ENCODE data around the gene SLC6A11. TPM values are rescaled to one million over a fixed set of nuclear protein-coding genes. Genes with fewer than 3 reads are reported as not detected.
A peak's percentile ranks its signal among the peaks of the same experiment; 100 is the strongest.

Gene SLC6A11
- total and polyA plus RNA-seq, 5 experiments from 2014 or later: not detected

DNA sequence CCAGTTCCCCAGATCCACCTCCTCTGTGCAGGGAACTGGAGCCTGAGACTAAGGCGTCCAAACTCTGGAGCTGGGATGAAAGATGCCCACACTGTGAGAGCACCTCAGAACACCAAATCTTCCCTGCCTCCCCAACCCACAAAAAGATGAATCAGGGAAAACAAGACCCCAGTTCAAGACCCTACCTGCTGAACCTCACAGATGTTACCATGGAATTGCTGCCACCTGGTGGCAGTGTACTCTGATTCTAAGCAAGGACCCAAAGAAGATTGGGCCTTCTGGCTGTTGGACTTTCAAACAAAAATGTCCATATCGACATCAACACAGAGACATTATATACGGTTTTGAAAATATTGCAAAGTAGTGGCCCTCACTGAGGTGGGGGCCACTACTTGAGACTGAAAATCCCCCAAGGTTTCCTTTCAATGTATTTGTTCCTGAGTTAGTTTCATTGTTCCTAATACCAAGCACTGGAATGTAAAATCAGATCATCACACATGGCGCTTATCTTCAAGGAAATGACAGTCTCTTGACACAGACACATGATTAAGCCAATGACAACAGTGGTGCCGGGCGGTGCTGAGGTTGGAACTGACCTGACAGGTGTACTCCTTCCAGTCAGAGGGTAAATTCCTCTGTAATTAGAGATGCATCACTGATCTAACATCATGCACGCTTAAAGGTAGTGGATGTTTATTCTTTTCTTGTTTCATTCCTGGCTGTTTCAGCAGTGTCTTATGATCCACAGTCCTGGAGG, 67.6 kb downstream of the SLC6A11 start:
- Mint-ChIP-seq H3K27ac (no peak overlapping the region), H3K4me1 (no peaks in the 10 kb centered on the region), H3K27me3 (peaks cover 7 to 34% (median 10%) of the 10 kb centered on the region in 5 donors), H3K36me3 (no peaks in the 10 kb centered on the region), H3K9me3 (peaks cover 0 to 5% (median 0%) of the 10 kb centered on the region in 9 donors), H3K4me3 (no peak overlapping the region)
- ATAC-seq (no peak), DNase-seq (no peak)
- POLR2A ChIA-PET: no interaction called here

- no peak overlapping the region for H3K27ac Mint-ChIP-seq
- ATAC-seq (no peak), DNase-seq (no peak)
- H3K4me3 Mint-ChIP-seq: no peak overlapping the region
- H3K9me3 Mint-ChIP-seq: peaks cover 0 to 22% (median 8%) of the 10 kb centered on the region in 9 donors
- H3K27me3 Mint-ChIP-seq: peaks cover 4 to 21% (median 9%) of the 10 kb centered on the region in 5 donors
- POLR2A ChIA-PET: no interaction called here
- peaks cover 0 to 7% (median 0%) of the 10 kb centered on the region in 3 donors for H3K36me3 Mint-ChIP-seq
- H3K4me1 Mint-ChIP-seq: no peaks in the 10 kb centered on the region
Observed at GRCh38 chr3:10887015-10887414, 71.0 kb downstream of the SLC6A11 start.

GRCh38 chr3:10888518-10889090, 72.6 kb downstream of the SLC6A11 start:
- ATAC-seq (no peak), DNase-seq (no peak)
- H3K9me3 Mint-ChIP-seq: peaks cover 0 to 30% (median 8%) of the 10 kb centered on the region in 9 donors
- H3K27me3 Mint-ChIP-seq: peaks cover 4 to 36% (median 13%) of the 10 kb centered on the region in 5 donors
- POLR2A ChIA-PET: no interaction called here
- H3K27ac Mint-ChIP-seq: no peak overlapping the region
- peaks cover 0 to 12% (median 0%) of the 10 kb centered on the region in 3 donors for H3K36me3 Mint-ChIP-seq
- H3K4me1 Mint-ChIP-seq: no peaks in the 10 kb centered on the region
- H3K4me3 Mint-ChIP-seq: no peak overlapping the region

DNA sequence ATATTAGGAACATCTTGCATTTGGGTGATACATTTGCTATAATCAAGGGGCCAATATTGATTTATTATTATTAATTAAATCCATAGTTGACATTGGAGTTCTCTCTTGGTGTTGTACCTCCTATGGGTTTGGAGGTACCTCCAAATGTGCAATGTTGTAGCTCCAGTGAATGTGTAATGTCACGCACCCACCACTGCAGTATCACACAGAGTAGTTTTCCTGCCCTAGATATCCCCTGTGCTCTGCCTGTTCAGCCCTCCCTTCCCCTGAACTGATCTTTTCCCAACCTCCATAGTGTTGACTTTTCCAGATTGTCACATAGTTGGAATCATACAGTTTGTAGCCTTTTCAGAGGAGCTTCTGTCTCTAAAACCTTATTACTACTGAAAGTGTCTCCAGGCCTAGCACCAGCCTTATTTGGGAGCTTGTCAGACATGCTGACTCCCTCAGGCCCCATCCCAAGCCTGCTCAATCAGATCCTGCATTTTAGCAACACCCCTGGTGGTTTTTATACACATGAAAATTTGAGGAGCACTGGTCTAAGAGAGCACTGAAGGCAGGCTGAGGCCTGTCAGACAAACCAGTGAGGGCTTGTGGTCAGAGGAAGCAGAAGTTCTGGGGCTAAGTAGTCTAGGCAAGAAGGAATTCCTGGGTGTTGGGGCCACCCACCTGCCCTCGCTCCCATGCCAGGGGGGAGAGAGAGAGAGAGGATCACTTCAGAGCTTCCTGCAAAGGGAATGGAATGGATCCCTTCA, 73.4 kb downstream of the SLC6A11 start:
- Mint-ChIP-seq H3K27ac (no peak overlapping the region), H3K4me1 (no peaks in the 10 kb centered on the region), H3K27me3 (peaks cover 7 to 43% (median 17%) of the 10 kb centered on the region in 5 donors), H3K9me3 (peaks cover 0 to 30% (median 8%) of the 10 kb centered on the region in 9 donors), H3K4me3 (no peak overlapping the region), H3K36me3 (peaks cover 0 to 12% (median 0%) of the 10 kb centered on the region in 3 donors)
- ATAC-seq (no peak), DNase-seq (no peak)
- POLR2A ChIA-PET: no interaction called here

- peaks cover 10 to 36% (median 18%) of the 10 kb centered on the region in 5 donors for H3K27me3 Mint-ChIP-seq
- DNase-seq (no peak), ATAC-seq (no peak)
- no peaks in the 10 kb centered on the region for H3K4me1 Mint-ChIP-seq
- peaks cover 0 to 12% (median 0%) of the 10 kb centered on the region in 3 donors for H3K36me3 Mint-ChIP-seq
- POLR2A ChIA-PET: no interaction called here
- peaks cover 0 to 30% (median 8%) of the 10 kb centered on the region in 9 donors for H3K9me3 Mint-ChIP-seq
- H3K27ac Mint-ChIP-seq: no peak overlapping the region
- H3K4me3 Mint-ChIP-seq: no peak overlapping the region
Observed at GRCh38 chr3:10890665-10891064, 74.6 kb downstream of the SLC6A11 start.

DNA sequence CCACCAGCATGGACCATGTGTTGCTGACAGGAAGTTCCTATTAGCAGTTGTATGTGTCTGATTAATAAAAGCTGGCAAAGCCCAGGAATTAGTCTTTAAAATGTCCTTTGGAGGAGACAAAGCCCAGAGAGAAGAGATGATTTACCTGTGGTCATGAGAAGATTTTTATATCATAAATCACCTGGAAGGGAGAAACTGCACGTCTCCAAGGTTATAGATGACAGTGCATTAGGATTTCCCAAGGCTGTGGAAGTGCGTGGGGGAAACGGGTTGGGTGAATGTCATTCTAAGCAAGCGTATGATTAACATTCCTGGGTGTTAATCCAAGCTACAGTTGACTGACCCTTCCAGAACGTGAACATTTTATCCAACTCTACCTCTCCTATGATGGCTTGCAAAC, 76.6 kb downstream of the SLC6A11 start:
- Mint-ChIP-seq H3K27ac (no peak overlapping the region), H3K4me1 (no peaks in the 10 kb centered on the region), H3K27me3 (peaks cover 11 to 25% (median 15%) of the 10 kb centered on the region in 5 donors), H3K4me3 (no peak overlapping the region), H3K36me3 (peaks cover 0 to 12% (median 0%) of the 10 kb centered on the region in 3 donors), H3K9me3 (peaks cover 0 to 30% (median 12%) of the 10 kb centered on the region in 9 donors)
- POLR2A ChIA-PET: no interaction called here
- no peak for DNase-seq
- ATAC-seq: no peak

GRCh38 chr3:10901296-10901945, 85.4 kb downstream of the SLC6A11 start:
- Mint-ChIP-seq H3K27ac (peak overlapping the region in 1 of 10 donors; percentile 46), H3K4me1 (no peaks in the 10 kb centered on the region), H3K4me3 (no peak overlapping the region), H3K36me3 (peaks cover 0 to 17% (median 0%) of the 10 kb centered on the region in 3 donors), H3K27me3 (peaks cover 0 to 8% (median 4%) of the 10 kb centered on the region in 5 donors), H3K9me3 (peaks cover 4 to 23% (median 14%) of the 10 kb centered on the region in 9 donors)
- DNase-seq (no peak), ATAC-seq (no peak)
- POLR2A ChIA-PET: no interaction called here

- no peak overlapping the region for H3K4me3 Mint-ChIP-seq
- H3K27ac Mint-ChIP-seq: no peak overlapping the region
- no peak for ATAC-seq
- peaks cover 2 to 17% (median 7%) of the 10 kb centered on the region in 5 donors for H3K27me3 Mint-ChIP-seq
- DNase-seq: no peak
- H3K4me1 Mint-ChIP-seq: no peaks in the 10 kb centered on the region
- peaks cover 12 to 51% (median 34%) of the 10 kb centered on the region in 9 donors for H3K9me3 Mint-ChIP-seq
- POLR2A ChIA-PET: no interaction called here
- peaks cover 0 to 47% (median 0%) of the 10 kb centered on the region in 3 donors for H3K36me3 Mint-ChIP-seq
Observed at GRCh38 chr3:10907262-10907661, 91.2 kb downstream of the SLC6A11 start.

GRCh38 chr3:10910367-10910766, 94.3 kb downstream of the SLC6A11 start:
- Mint-ChIP-seq H3K9me3 (peaks cover 12 to 51% (median 34%) of the 10 kb centered on the region in 9 donors), H3K4me1 (no peaks in the 10 kb centered on the region), H3K27ac (no peak overlapping the region), H3K36me3 (peaks cover 0 to 43% (median 0%) of the 10 kb centered on the region in 3 donors), H3K27me3 (peaks cover 8 to 22% (median 12%) of the 10 kb centered on the region in 5 donors), H3K4me3 (no peak overlapping the region)
- POLR2A ChIA-PET: no interaction called here
- ATAC-seq (no peak), DNase-seq (no peak)

DNA sequence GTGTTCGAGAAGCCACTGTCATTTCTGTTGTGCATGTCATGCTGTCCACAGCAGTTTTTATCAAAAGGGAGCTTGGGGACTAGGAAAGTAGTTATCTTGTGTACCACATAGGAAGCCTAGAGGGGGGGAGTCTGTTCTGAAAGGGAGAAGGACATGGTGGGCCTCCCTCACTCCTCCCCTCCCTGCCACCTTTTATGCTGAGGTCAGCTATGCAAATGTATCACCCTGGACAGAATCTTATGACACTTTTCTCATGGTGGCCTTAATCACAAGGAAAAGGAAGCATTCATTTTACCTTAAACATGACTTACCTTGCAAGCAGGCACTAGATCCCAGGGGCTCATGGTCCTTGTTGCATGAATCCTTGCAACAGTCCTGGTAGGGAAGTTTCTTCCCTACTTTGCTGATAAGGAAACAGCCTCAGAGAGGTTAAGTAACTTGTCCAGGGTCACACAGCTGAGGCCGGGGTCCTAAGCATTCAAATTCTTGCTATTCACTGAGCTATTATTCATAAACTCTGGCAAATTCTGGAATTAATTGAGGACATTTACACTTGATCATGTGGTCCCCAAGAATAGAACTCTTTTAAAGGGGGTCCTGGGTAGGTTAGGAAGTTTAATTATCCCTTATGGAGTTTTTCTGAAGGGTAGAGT, 95.4 kb downstream of the SLC6A11 start:
- H3K36me3 Mint-ChIP-seq: peaks cover 0 to 35% (median 0%) of the 10 kb centered on the region in 3 donors
- no peak overlapping the region for H3K4me3 Mint-ChIP-seq
- POLR2A ChIA-PET: no interaction called here
- no peak for DNase-seq
- peaks cover 9 to 40% (median 27%) of the 10 kb centered on the region in 9 donors for H3K9me3 Mint-ChIP-seq
- ATAC-seq: no peak
- H3K27me3 Mint-ChIP-seq: peaks cover 10 to 23% (median 14%) of the 10 kb centered on the region in 5 donors
- no peak overlapping the region for H3K27ac Mint-ChIP-seq
- no peaks in the 10 kb centered on the region for H3K4me1 Mint-ChIP-seq

DNA sequence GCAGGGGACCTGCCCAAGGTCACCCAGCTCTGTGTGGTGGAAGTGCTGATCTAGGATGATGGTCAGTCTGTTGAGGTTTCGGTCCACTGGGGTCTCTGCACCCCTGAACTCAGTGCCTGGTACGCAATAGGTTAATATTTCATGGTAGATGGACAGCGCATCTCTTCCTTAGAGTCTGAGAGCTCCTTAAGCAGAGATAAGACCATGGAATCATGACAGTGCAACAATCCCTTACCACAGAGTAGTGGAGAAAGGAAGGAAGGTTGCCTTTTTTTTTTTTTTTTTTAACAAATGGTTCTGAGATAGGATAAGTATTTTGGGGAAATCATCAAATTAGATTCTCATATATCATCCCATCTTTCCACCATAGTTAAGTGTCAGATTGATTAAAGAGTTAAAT, 96.8 kb downstream of the SLC6A11 start:
- no peaks in the 10 kb centered on the region for H3K4me1 Mint-ChIP-seq
- H3K36me3 Mint-ChIP-seq: peaks cover 0 to 23% (median 0%) of the 10 kb centered on the region in 3 donors
- no peak for ATAC-seq
- H3K9me3 Mint-ChIP-seq: peaks cover under 1 to 27% (median 14%) of the 10 kb centered on the region in 9 donors
- peaks cover 14 to 36% (median 16%) of the 10 kb centered on the region in 5 donors for H3K27me3 Mint-ChIP-seq
- DNase-seq: no peak
- H3K4me3 Mint-ChIP-seq: no peak overlapping the region
- POLR2A ChIA-PET: no interaction called here
- no peak overlapping the region for H3K27ac Mint-ChIP-seq

DNA sequence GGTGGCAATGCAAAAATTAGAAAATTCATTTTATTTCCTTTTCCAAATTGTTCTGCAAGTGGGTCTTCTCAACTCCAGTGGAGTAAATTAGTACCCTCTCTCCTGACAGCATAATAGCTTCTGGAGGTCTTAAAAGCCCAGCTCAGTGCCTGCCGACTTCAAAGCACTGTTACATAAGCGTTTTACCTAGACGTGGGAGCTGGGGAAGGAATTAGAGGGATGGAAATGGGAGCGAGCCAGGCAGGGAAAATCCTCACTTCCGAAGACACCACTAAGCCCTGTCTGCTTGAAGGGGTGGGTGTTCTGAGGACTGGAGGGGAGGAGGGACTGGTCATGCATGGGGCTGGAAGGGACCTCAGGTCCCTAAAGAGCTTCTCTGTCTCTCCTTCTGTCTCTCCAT, 99.3 kb downstream of the SLC6A11 start:
- DNase-seq (no peak), ATAC-seq (no peak)
- Mint-ChIP-seq H3K36me3 (peaks cover 0 to under 1% (median 0%) of the 10 kb centered on the region in 3 donors), H3K4me3 (no peak overlapping the region), H3K27me3 (peaks cover 15 to 50% (median 18%) of the 10 kb centered on the region in 5 donors), H3K9me3 (peaks cover 0 to 3% (median 0%) of the 10 kb centered on the region in 9 donors), H3K27ac (no peak overlapping the region), H3K4me1 (no peaks in the 10 kb centered on the region)
- POLR2A ChIA-PET: no interaction called here
